HG03342 (cell line): ENCODE results near the gene HPCAL1.
"Not testable (repeated sequence)": the region's sequence is repeated elsewhere in the genome, so short reads cannot be mapped to it uniquely, and the experiment has no call there.

ENCODE experiments used
- ATAC-seq: cut with Tn5 transposase; IDR thresholded peaks from one replicate; pipeline ENCODE4 v1.9.1; 2021; ENCODE audit warnings: mild to moderate bottlenecking, moderate library complexity; ENCODE audit not compliant: unreplicated experiment

HPCAL1 gene

GRCh38 chr2:10435820-10436204 lies 133.1 kb downstream of the HPCAL1 start:
- no peak for ATAC-seq

- no peak for ATAC-seq
These were observed 133.9 kb downstream of the HPCAL1 start for GRCh38 chr2:10436583-10437110.

- ATAC-seq = no peak
These were observed 135.1 kb downstream of the HPCAL1 start for GRCh38 chr2:10437806-10438205.

GRCh38 chr2:10438688-10439087 lies 136.0 kb downstream of the HPCAL1 start:
- no peak for ATAC-seq

GRCh38 chr2:10439185-10439879 lies 136.6 kb downstream of the HPCAL1 start:
- no peak for ATAC-seq

- ATAC-seq = no peak
These were observed 137.3 kb downstream of the HPCAL1 start for GRCh38 chr2:10439971-10440370.

- ATAC-seq = no peak
These were observed 138.0 kb downstream of the HPCAL1 start for GRCh38 chr2:10440736-10441135.

- ATAC-seq = no peak
These were observed 139.2 kb downstream of the HPCAL1 start for GRCh38 chr2:10441948-10442347.

GRCh38 chr2:10442469-10443126 lies 139.9 kb downstream of the HPCAL1 start:
- not testable (repeated sequence) for ATAC-seq

- ATAC-seq = no peak
These were observed 141.8 kb downstream of the HPCAL1 start for GRCh38 chr2:10444463-10444862.

- ATAC-seq = no peak
These were observed 143.9 kb downstream of the HPCAL1 start for GRCh38 chr2:10446631-10447030.

- peak; percentile 13 for ATAC-seq
These were observed 144.7 kb downstream of the HPCAL1 start for GRCh38 chr2:10447300-10447894.

- peak; percentile 69 for ATAC-seq
These were observed 145.3 kb downstream of the HPCAL1 start, which contains the start of gene ODC1 for GRCh38 chr2:10447895-10448575. Gene ODC1 (minus strand): TSS chr2:10448327. CDS start chr2:10445032, 3,295 bp downstream.

GRCh38 chr2:10448576-10449485 lies 146.1 kb downstream of the HPCAL1 start:
- ATAC-seq = peak; percentile 57

GRCh38 chr2:10449486-10449831 lies 146.8 kb downstream of the HPCAL1 start:
- ATAC-seq = no peak

GRCh38 chr2:10449838-10450691 lies 147.4 kb downstream of the HPCAL1 start:
- ATAC-seq = no peak

GRCh38 chr2:10451819-10452218 lies 149.1 kb downstream of the HPCAL1 start:
- ATAC-seq = no peak

- no peak for ATAC-seq
These were observed 149.6 kb downstream of the HPCAL1 start for GRCh38 chr2:10452312-10452711.
